ENCODE results near the gene RIPK1. TPM values are rescaled to one million over a fixed set of nuclear protein-coding genes. Genes with fewer than 3 reads are reported as not detected.

Gene RIPK1
- total and polyA plus RNA-seq, 10 of the 15 experiments (the other 5 are each of a cell fraction or from before 2014, with no cell fraction given): 1.6 to 11.2 (median 6.3) TPM

- BruUV-seq (replicated peaks): no TSS peak
- ChIA-PET RAD21 (ENCODE audit: unreplicated experiment) (no interaction called here), POLR2A (no interaction called here), SMC1A (ENCODE audit: uncharacterized antibody, unreplicated experiment) (interaction anchor here (1.1 kb wide), 1 partner anchor 9 kb away, joined by 3 read pairs; no protein-coding TSS in a partner anchor), CTCF (interaction anchor here (1.4 to 1.5 kb wide), 2 partner anchors 22 to 269 kb away, joined by 3 to 4 read pairs; partner anchors contain the start of gene MYLK4)
- Histone ChIP-seq H3K9me3 (replicated peaks; ENCODE audit: control insufficient read depth, insufficient read depth, low read length) (no peaks in the 10 kb centered on the region; the same call in 2 of the 3 replicates), H3K4me3 (no peak overlapping the region), H3K36me3 (ENCODE audit: control insufficient read depth in 2 of 2, insufficient read depth in 2 of 2, low read length in 1 of 2) (no peaks in the 10 kb centered on the region), H3K4me2 (ENCODE audit: control insufficient read depth, insufficient read depth) (no peak overlapping the region), H3K79me2 (ENCODE audit: control insufficient read depth, insufficient read depth, low read length) (no peaks in the 10 kb centered on the region), H4K20me1 (ENCODE audit: control insufficient read depth, insufficient read depth) (no peaks in the 10 kb centered on the region), H3K27me3 (replicated peaks in 1 of 2; ENCODE audit: control insufficient read depth in 2 of 2, insufficient read depth in 2 of 2, low read length in 1 of 2) (no peaks in the 10 kb centered on the region), H3K27ac (ENCODE audit: control insufficient read depth, insufficient read depth) (no peak overlapping the region), H3K9ac (ENCODE audit: control insufficient read depth, insufficient read depth, low read length) (no peak overlapping the region), H3K4me1 (ENCODE audit: control insufficient read depth, insufficient read depth, low read length) (peaks cover 12% of the 10 kb centered on the region), H2AFZ (ENCODE audit: control insufficient read depth, low read depth, low read length) (no peak overlapping the region)
- FAIRE-seq (no peak), DNase-seq (ENCODE audit: low read depth, low spot score) (no peak), ATAC-seq (no peak)
- in situ Hi-C loops (cut with MboI): no loop called here
- TF ChIP-seq BACH1 (IDR thresholded peaks at IDR 0.05; ENCODE audit: borderline replicate concordance): no peak
- no peak for TF ChIP-seq HDGF (IDR thresholded peaks at IDR 0.05)
- no peak for TF ChIP-seq ZZZ3 (IDR thresholded peaks at IDR 0.05; ENCODE audit: control insufficient read depth, insufficient read length, low read depth)
- TF ChIP-seq TCF3 (IDR thresholded peaks at IDR 0.05; ENCODE audit: borderline replicate concordance, insufficient read depth, low read depth, low read length): no peak
- no peak for TF ChIP-seq POU2F2 (IDR thresholded peaks at IDR 0.05; ENCODE audit: borderline replicate concordance, low read depth, low read length)
- no peak for TF ChIP-seq ZNF217 (IDR thresholded peaks at IDR 0.05)
- no peak for TF ChIP-seq E2F8 (IDR thresholded peaks at IDR 0.05; ENCODE audit: low read depth, partially characterized antibody)
- TF ChIP-seq MEF2B (IDR thresholded peaks at IDR 0.05; ENCODE audit: partially characterized antibody, poor library complexity, severe bottlenecking): no peak
- TF ChIP-seq BRCA1 (IDR thresholded peaks at IDR 0.05; ENCODE audit: low read depth, low read length): no peak
- TF ChIP-seq MAX (IDR thresholded peaks at IDR 0.05; ENCODE audit: low read depth, low read length): no peak
- no peak for TF ChIP-seq GATAD2B (conservative IDR thresholded peaks at IDR 0.05; ENCODE audit: low read depth)
- TF ChIP-seq SMC3 (IDR thresholded peaks at IDR 0.05; ENCODE audit: borderline replicate concordance, low read length): no peak
- TF ChIP-seq STAT1 (conservative IDR thresholded peaks at IDR 0.05): no peak
- no peak for TF ChIP-seq HCFC1 (IDR thresholded peaks at IDR 0.05; ENCODE audit: low read length)
- TF ChIP-seq ZNF592 (IDR thresholded peaks at IDR 0.05): no peak
- TF ChIP-seq ZNF274 (IDR thresholded peaks at IDR 0.05; ENCODE audit: insufficient read depth, insufficient read length): no peak
- 91% methylated on average over 1 of the region's 1 CpG for WGBS (ENCODE audit: insufficient coverage, insufficient replicate concordance, low lambda C conversion rate, missing lambda C conversion rate)
- intact Hi-C loops (cut with micrococcal nuclease; ENCODE audit: unreplicated experiment): no loop called here
These were observed 49.2 kb upstream of the RIPK1 start for GRCh38 chr6:3019065-3019464.

Data from GM12878 (cell line).